Midbrain (tissue), 1 donor: ENCODE data around the gene ERLIN1.

Source experiments
- DNase-seq: peaks from one replicate; lab custom pipeline; 2025; lab: John Stamatoyannopoulos, UW

The ERLIN1 gene

GRCh38 chr10:100172349-100172748 is 13.5 kb downstream of the ERLIN1 start:
- no peak for DNase-seq

GRCh38 chr10:100168313-100168643 is 17.6 kb downstream of the ERLIN1 start:
- no peak for DNase-seq

- no peak for DNase-seq
These were observed 18.1 kb downstream of the ERLIN1 start for GRCh38 chr10:100167553-100168312.

- no peak for DNase-seq
These were observed 21.9 kb downstream of the ERLIN1 start for GRCh38 chr10:100163704-100164621.

- DNase-seq = no peak
These were observed 23.1 kb downstream of the ERLIN1 start for GRCh38 chr10:100162696-100163095.

GRCh38 chr10:100158044-100158805 is 27.6 kb downstream of the ERLIN1 start:
- no peak for DNase-seq

- DNase-seq = no peak
These were observed 28.7 kb downstream of the ERLIN1 start for GRCh38 chr10:100157156-100157555.

GRCh38 chr10:100155936-100156335 is 29.9 kb downstream of the ERLIN1 start:
- no peak for DNase-seq

- DNase-seq = no peak
These were observed 31.2 kb downstream of the ERLIN1 start for GRCh38 chr10:100154666-100155065.

GRCh38 chr10:100153239-100153825 is 32.5 kb downstream of the ERLIN1 start:
- no peak for DNase-seq

- DNase-seq = no peak
These were observed 34.0 kb downstream of the ERLIN1 start for GRCh38 chr10:100151723-100152300.

GRCh38 chr10:100148353-100149211 is 37.2 kb downstream of the ERLIN1 start:
- no peak for DNase-seq

- DNase-seq = no peak
These were observed 38.8 kb downstream of the ERLIN1 start for GRCh38 chr10:100146875-100147650.

- DNase-seq = no peak
These were observed 39.4 kb downstream of the ERLIN1 start for GRCh38 chr10:100146398-100146797.

GRCh38 chr10:100143756-100144155 is 42.1 kb downstream of the ERLIN1 start:
- no peak for DNase-seq

- no peak for DNase-seq
These were observed 44.3 kb downstream of the ERLIN1 start for GRCh38 chr10:100141446-100142087.

- no peak for DNase-seq
These were observed 45.8 kb downstream of the ERLIN1 start for GRCh38 chr10:100140070-100140469.

GRCh38 chr10:100138921-100139496 is 46.8 kb downstream of the ERLIN1 start:
- DNase-seq = no peak

- no peak for DNase-seq
These were observed 50.3 kb downstream of the ERLIN1 start for GRCh38 chr10:100135486-100135885.
